Effector memory CD4-positive, alpha-beta T cell (primary cell): ENCODE results near the gene MACROD2.

ENCODE experiments used
- DNase-seq, 3 donors: peaks; one replicate each; pipeline ENCODE4 v3.0.0-alpha.2; 2020
- H3K27ac ChIP-seq: 2 replicates; pipeline ENCODE4 v1.7.0; 2013; ENCODE audit warnings: mild to moderate bottlenecking, low read length, moderate library complexity; ENCODE audit not compliant: insufficient read depth, poor library complexity, severe bottlenecking
- H3K27me3 ChIP-seq: replicated peaks from 2 replicates; pipeline ENCODE4 v1.7.0; 2013; ENCODE audit warnings: mild to moderate bottlenecking, low read length; ENCODE audit not compliant: insufficient read depth, control insufficient read depth, poor library complexity, severe bottlenecking
- H3K36me3 ChIP-seq: 2 replicates; pipeline ENCODE4 v1.7.0; 2013; ENCODE audit warnings: mild to moderate bottlenecking, low read length, moderate library complexity; ENCODE audit not compliant: control insufficient read depth, insufficient read depth
- H3K4me1 ChIP-seq: 2 replicates; pipeline ENCODE4 v1.7.0; 2013; ENCODE audit warnings: low read length, mild to moderate bottlenecking; ENCODE audit not compliant: control insufficient read depth, insufficient read depth, poor library complexity, severe bottlenecking
- H3K4me3 ChIP-seq: 2 replicates; pipeline ENCODE4 v1.7.0; 2013; ENCODE audit warnings: low read length, low read depth, mild to moderate bottlenecking; ENCODE audit not compliant: insufficient read depth, poor library complexity, severe bottlenecking
- H3K9me3 ChIP-seq: 2 replicates; pipeline ENCODE4 v1.7.0; 2013; ENCODE audit warnings: mild to moderate bottlenecking, low read length, moderate library complexity; ENCODE audit not compliant: control insufficient read depth

The MACROD2 gene

DNA sequence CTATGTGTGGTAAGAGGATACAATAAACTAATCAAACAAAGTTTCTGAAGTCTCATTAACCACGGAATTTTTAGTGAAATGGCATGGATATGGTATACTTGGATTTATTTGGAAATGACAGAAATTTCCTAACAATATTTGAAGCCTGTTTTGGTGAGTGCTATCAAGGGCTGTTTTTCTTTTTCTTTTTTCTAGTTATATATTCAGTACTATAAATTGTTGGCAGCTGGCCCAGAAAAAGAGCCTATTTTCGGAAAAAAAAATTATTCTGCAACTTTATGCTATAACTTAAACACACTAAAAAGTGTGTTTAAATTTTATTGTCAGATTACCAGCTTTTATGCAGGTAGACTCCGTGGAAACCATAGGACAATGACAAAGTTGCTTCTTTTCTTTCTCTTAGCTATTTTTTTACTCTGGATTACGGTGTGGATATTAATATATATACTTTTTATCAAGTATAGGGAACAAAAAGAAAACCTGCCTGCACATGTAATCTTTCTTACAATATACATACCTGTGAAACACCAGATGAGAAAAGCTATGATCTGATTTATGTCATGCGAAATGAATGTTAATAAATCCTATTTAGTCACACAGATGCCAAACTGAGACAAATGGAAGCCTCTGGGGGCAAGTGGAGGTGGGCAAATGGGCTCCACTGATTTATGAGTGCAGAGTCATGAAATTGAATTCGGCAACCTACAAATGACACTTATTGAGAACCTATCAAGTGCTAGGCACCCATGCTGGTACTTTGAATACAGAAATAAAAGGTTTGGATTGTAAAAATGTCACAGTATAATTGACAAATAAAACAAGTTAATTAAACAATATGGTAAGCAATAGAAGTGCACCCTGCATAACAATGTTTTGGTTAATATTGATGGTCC lies 1261.6 kb downstream of the MACROD2 start:
- DNase-seq: no peak
- Histone ChIP-seq H3K27me3 (no peaks in the 10 kb centered on the region), H3K36me3 (no peaks in the 10 kb centered on the region), H3K4me3 (no peak overlapping the region), H3K9me3 (no peaks in the 10 kb centered on the region), H3K27ac (no peak overlapping the region), H3K4me1 (no peaks in the 10 kb centered on the region)

GRCh38 chr20:15257569-15257870 lies 1262.2 kb downstream of the MACROD2 start:
- Histone ChIP-seq H3K4me3 (no peak overlapping the region), H3K36me3 (no peaks in the 10 kb centered on the region), H3K27ac (no peak overlapping the region), H3K4me1 (no peaks in the 10 kb centered on the region), H3K9me3 (no peaks in the 10 kb centered on the region), H3K27me3 (no peaks in the 10 kb centered on the region)
- no peak for DNase-seq

- Histone ChIP-seq H3K4me3 (no peak overlapping the region), H3K36me3 (no peaks in the 10 kb centered on the region), H3K27ac (no peak overlapping the region), H3K4me1 (no peaks in the 10 kb centered on the region), H3K9me3 (no peaks in the 10 kb centered on the region), H3K27me3 (no peaks in the 10 kb centered on the region)
- no peak for DNase-seq
Measured at GRCh38 chr20:15265581-15266309, 1270.4 kb downstream of the MACROD2 start.

DNA sequence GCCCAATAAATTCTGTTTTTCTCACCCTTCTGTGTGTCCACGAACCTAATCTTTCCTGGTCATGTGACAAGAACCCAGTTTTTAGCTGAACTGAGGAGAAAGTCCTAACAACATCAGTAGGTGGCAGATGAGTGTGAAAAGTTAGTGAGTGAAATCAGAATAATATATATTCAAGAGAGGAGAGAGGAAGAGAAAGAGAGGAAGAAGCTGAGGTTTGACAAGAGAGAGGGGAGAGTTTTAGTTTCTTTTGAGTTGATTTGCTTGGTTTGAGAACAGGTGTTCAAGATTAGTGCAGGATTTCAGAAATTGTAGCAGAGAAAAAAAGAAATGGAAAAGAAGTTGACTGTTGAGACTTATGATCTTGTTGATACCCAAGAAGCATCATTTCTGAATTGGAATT lies 1272.6 kb downstream of the MACROD2 start:
- Histone ChIP-seq H3K27me3 (no peaks in the 10 kb centered on the region), H3K4me1 (no peaks in the 10 kb centered on the region), H3K27ac (no peak overlapping the region), H3K36me3 (no peaks in the 10 kb centered on the region), H3K9me3 (no peaks in the 10 kb centered on the region), H3K4me3 (no peak overlapping the region)
- DNase-seq: no peak

DNA sequence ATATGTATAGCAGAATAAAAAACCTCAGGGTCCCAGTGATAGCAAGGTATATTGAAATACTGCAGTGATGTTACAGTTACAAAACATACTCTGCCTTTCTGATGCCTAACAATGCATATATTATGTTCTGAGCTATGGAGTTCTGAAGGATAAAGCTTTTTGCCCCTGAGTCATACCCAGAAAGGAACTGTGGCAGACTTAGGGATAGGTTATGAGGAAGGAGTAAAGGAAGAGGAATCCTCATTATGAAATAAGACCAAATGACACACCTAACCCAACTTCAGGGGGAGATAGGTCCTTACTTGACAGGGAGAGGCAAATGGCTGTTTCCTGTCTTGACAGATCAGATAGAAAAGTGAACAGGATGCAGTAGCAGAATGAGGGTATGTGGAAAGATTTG lies 1282.7 kb downstream of the MACROD2 start:
- Histone ChIP-seq H3K4me1 (no peaks in the 10 kb centered on the region), H3K36me3 (no peaks in the 10 kb centered on the region), H3K4me3 (no peak overlapping the region), H3K9me3 (no peaks in the 10 kb centered on the region), H3K27me3 (no peaks in the 10 kb centered on the region), H3K27ac (no peak overlapping the region)
- DNase-seq: no peak

- H3K27me3 ChIP-seq: no peaks in the 10 kb centered on the region
- no peaks in the 10 kb centered on the region for H3K36me3 ChIP-seq
- no peaks in the 10 kb centered on the region for H3K9me3 ChIP-seq
- no peak overlapping the region for H3K27ac ChIP-seq
- DNase-seq: no peak
- no peaks in the 10 kb centered on the region for H3K4me1 ChIP-seq
- H3K4me3 ChIP-seq: no peak overlapping the region
Measured at GRCh38 chr20:15287329-15287728, 1292.0 kb downstream of the MACROD2 start.

- Histone ChIP-seq H3K4me3 (no peak overlapping the region), H3K4me1 (no peaks in the 10 kb centered on the region), H3K27ac (no peak overlapping the region), H3K36me3 (no peaks in the 10 kb centered on the region), H3K9me3 (no peaks in the 10 kb centered on the region), H3K27me3 (no peaks in the 10 kb centered on the region)
- no peak for DNase-seq
Measured at GRCh38 chr20:15288106-15288505, 1292.8 kb downstream of the MACROD2 start.

- no peaks in the 10 kb centered on the region for H3K4me1 ChIP-seq
- DNase-seq: no peak
- no peak overlapping the region for H3K4me3 ChIP-seq
- H3K27ac ChIP-seq: no peak overlapping the region
- H3K36me3 ChIP-seq: no peaks in the 10 kb centered on the region
- H3K9me3 ChIP-seq: no peaks in the 10 kb centered on the region
- no peaks in the 10 kb centered on the region for H3K27me3 ChIP-seq
Measured at GRCh38 chr20:15289337-15289736, 1294.0 kb downstream of the MACROD2 start.

DNA sequence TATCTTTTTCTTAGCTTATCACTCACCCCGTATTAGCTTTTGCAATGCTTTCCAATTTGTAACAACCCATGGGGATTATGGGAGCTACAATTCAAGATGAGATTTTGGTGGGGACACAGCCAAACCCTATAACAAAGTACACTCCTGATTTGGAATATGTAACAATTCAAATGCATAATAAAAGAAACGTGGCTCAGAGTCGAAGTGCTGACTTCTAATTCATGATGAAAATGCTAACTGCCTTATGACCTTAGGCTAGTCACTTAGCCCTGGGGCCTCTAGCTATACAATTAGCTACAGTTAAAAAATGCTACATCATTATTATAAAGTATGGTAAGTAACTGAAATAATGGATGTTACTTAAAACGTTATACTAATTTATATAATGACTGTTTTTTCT lies 1297.1 kb downstream of the MACROD2 start:
- H3K4me1 ChIP-seq: no peaks in the 10 kb centered on the region
- no peak overlapping the region for H3K4me3 ChIP-seq
- H3K27ac ChIP-seq: no peak overlapping the region
- no peaks in the 10 kb centered on the region for H3K27me3 ChIP-seq
- no peaks in the 10 kb centered on the region for H3K36me3 ChIP-seq
- H3K9me3 ChIP-seq: no peaks in the 10 kb centered on the region
- no peak for DNase-seq

- H3K9me3 ChIP-seq: no peaks in the 10 kb centered on the region
- DNase-seq: no peak
Measured at GRCh38 chr20:15296422-15296821, 1301.1 kb downstream of the MACROD2 start.

More at GRCh38 chr20:15296422-15296821, 1301.1 kb downstream of the MACROD2 start:
- H3K4me1 ChIP-seq: no peaks in the 10 kb centered on the region
- H3K4me3 ChIP-seq: no peak overlapping the region
- no peaks in the 10 kb centered on the region for H3K36me3 ChIP-seq
- no peaks in the 10 kb centered on the region for H3K27me3 ChIP-seq
- H3K27ac ChIP-seq: no peak overlapping the region
